SK-N-SH treated with all-trans-retinoic acid at 6 μM for 48 hours (cell line): ENCODE measurements around the gene RBBP4.

ENCODE experiments used
- ATAC-seq: fragments of 200-7000 bp; cut with Tn5 transposase; 3 replicates; pipeline ENCODE4 v1.9.1; 2020; ENCODE audit warnings: mild to moderate bottlenecking, moderate library complexity
- ARNTL ChIP-seq: fragments of 450-650 bp; formaldehyde crosslinking; IDR thresholded peaks from 2 replicates; pipeline ENCODE4 v1.5.0; 2020; ENCODE audit warnings: low read depth, mild to moderate bottlenecking, moderate library complexity, borderline replicate concordance
- CSDC2 ChIP-seq: fragments of 250-450 bp; sonication (Bioruptor Pico); IDR thresholded peaks from 2 replicates; pipeline ENCODE4 v1.5.0; 2020; ENCODE audit warnings: mild to moderate bottlenecking, moderate library complexity
- ESRRG ChIP-seq: fragments of 250-450 bp; sonication (Bioruptor Pico); IDR thresholded peaks from 2 replicates; pipeline ENCODE4 v1.6.1; 2021; ENCODE audit warnings: mild to moderate bottlenecking
- GLIS3 ChIP-seq: fragments of 250-450 bp; sonication (Bioruptor Pico); IDR thresholded peaks from 2 replicates; pipeline ENCODE4 v1.5.0; 2020; ENCODE audit warnings: mild to moderate bottlenecking, moderate library complexity
- ISL1 ChIP-seq: fragments of 250-450 bp; sonication (Bioruptor Pico); IDR thresholded peaks from 2 replicates; pipeline ENCODE4 v2.1.2; 2022; ENCODE audit warnings: mild to moderate bottlenecking, moderate library complexity
- SNAI2 ChIP-seq: fragments of 250-450 bp; sonication (Bioruptor Pico); IDR thresholded peaks from 2 replicates; pipeline ENCODE4 v1.5.0; 2020; ENCODE audit warnings: mild to moderate bottlenecking, moderate library complexity
- TCF4 ChIP-seq: fragments of 250-450 bp; sonication (Bioruptor Pico); IDR thresholded peaks from 2 replicates; pipeline ENCODE4 v1.8.0; 2021; ENCODE audit warnings: mild to moderate bottlenecking, moderate library complexity, borderline replicate concordance
- TOX ChIP-seq: fragments of 250-450 bp; sonication (Bioruptor Pico); IDR thresholded peaks from 2 replicates; pipeline ENCODE4 v1.8.0; 2021; ENCODE audit warnings: mild to moderate bottlenecking, moderate library complexity, borderline replicate concordance
- ZC3H10 ChIP-seq: fragments of 250-450 bp; sonication (Bioruptor Pico); IDR thresholded peaks from 2 replicates; pipeline ENCODE4 v1.5.1; 2021; ENCODE audit warnings: mild to moderate bottlenecking, moderate library complexity
- ZFP3 ChIP-seq: fragments of 250-450 bp; sonication (Bioruptor Pico); IDR thresholded peaks from 2 replicates; pipeline ENCODE4 v1.5.0; 2020; ENCODE audit warnings: mild to moderate bottlenecking, moderate library complexity
- ZFP30 ChIP-seq: fragments of 450-650 bp; formaldehyde crosslinking; IDR thresholded peaks from 2 replicates; pipeline ENCODE4 v1.5.0; 2022; ENCODE audit warnings: mild to moderate bottlenecking, moderate library complexity
- ZNF565 ChIP-seq: fragments of 450-650 bp; formaldehyde crosslinking; conservative IDR thresholded peaks from 2 replicates; pipeline ENCODE4 v1.5.0; 2020; ENCODE audit warnings: low read depth, mild to moderate bottlenecking, moderate library complexity
- ZNF70 ChIP-seq: fragments of 450-650 bp; formaldehyde crosslinking; IDR thresholded peaks from 2 replicates; pipeline ENCODE4 v1.5.0; 2020; ENCODE audit warnings: mild to moderate bottlenecking, moderate library complexity
- TF ChIP-seq, protein P1 (sequence below): fragments of 250-450 bp; sonication (Bioruptor Pico); IDR thresholded peaks from 2 replicates; pipeline ENCODE4 v1.8.0; 2020; ENCODE audit warnings: mild to moderate bottlenecking, moderate library complexity, borderline replicate concordance
- TF ChIP-seq, protein P2 (sequence below): fragments of 250-450 bp; sonication (Bioruptor Pico); IDR thresholded peaks from 2 replicates; pipeline ENCODE4 v1.5.1; 2021; ENCODE audit warnings: mild to moderate bottlenecking, moderate library complexity
- TF ChIP-seq, protein P3 (sequence below): fragments of 250-450 bp; sonication (Bioruptor Pico); IDR thresholded peaks from 2 replicates; pipeline ENCODE4 v1.5.1; 2020; ENCODE audit warnings: low read depth, mild to moderate bottlenecking, moderate library complexity
- TF ChIP-seq, protein P4 (sequence below): fragments of 250-450 bp; sonication (Bioruptor Pico); IDR thresholded peaks from 2 replicates; pipeline ENCODE4 v1.5.0; 2020; ENCODE audit warnings: mild to moderate bottlenecking, moderate library complexity

RBBP4 gene

DNA sequence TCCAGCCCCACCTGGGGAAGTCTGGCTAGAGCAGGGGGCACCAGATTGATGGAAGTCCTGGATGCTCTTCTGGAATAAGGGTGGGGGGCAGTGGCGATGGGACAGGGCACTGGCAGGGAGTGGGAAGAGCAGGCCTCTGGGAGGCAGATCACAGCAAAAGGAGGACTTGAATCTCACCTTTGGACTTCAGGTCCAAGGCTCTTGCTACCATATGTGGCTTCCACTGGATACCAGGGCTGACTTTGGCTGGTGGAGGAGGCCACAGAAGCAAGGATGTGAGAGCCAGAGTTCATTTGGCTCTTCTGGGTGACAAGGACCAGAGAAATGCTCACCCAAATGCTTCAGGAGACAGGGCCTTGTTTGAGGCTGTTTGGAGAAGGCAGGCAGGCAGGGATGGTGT is 67.5 kb downstream of the RBBP4 start:
- TF ChIP-seq, protein P1, sequence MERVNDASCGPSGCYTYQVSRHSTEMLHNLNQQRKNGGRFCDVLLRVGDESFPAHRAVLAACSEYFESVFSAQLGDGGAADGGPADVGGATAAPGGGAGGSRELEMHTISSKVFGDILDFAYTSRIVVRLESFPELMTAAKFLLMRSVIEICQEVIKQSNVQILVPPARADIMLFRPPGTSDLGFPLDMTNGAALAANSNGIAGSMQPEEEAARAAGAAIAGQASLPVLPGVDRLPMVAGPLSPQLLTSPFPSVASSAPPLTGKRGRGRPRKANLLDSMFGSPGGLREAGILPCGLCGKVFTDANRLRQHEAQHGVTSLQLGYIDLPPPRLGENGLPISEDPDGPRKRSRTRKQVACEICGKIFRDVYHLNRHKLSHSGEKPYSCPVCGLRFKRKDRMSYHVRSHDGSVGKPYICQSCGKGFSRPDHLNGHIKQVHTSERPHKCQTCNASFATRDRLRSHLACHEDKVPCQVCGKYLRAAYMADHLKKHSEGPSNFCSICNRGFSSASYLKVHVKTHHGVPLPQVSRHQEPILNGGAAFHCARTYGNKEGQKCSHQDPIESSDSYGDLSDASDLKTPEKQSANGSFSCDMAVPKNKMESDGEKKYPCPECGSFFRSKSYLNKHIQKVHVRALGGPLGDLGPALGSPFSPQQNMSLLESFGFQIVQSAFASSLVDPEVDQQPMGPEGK (CRISPR knock-in tag), result no peak
- no peak for TF ChIP-seq ZNF565 (CRISPR knock-in tag)
- TF ChIP-seq ZC3H10, result no peak
- no peak for TF ChIP-seq TCF4 (CRISPR knock-in tag)
- no peak for TF ChIP-seq ZFP30 (CRISPR knock-in tag)
- no peak for TF ChIP-seq GLIS3
- no peak for TF ChIP-seq SNAI2 (CRISPR knock-in tag)
- TF ChIP-seq, protein P2, sequence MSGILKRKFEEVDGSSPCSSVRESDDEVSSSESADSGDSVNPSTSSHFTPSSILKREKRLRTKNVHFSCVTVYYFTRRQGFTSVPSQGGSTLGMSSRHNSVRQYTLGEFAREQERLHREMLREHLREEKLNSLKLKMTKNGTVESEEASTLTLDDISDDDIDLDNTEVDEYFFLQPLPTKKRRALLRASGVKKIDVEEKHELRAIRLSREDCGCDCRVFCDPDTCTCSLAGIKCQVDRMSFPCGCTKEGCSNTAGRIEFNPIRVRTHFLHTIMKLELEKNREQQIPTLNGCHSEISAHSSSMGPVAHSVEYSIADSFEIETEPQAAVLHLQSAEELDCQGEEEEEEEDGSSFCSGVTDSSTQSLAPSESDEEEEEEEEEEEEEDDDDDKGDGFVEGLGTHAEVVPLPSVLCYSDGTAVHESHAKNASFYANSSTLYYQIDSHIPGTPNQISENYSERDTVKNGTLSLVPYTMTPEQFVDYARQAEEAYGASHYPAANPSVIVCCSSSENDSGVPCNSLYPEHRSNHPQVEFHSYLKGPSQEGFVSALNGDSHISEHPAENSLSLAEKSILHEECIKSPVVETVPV (CRISPR knock-in tag), result no peak
- TF ChIP-seq TOX (CRISPR knock-in tag), result no peak
- no peak for TF ChIP-seq ZNF70 (CRISPR knock-in tag)
- TF ChIP-seq, protein P3, sequence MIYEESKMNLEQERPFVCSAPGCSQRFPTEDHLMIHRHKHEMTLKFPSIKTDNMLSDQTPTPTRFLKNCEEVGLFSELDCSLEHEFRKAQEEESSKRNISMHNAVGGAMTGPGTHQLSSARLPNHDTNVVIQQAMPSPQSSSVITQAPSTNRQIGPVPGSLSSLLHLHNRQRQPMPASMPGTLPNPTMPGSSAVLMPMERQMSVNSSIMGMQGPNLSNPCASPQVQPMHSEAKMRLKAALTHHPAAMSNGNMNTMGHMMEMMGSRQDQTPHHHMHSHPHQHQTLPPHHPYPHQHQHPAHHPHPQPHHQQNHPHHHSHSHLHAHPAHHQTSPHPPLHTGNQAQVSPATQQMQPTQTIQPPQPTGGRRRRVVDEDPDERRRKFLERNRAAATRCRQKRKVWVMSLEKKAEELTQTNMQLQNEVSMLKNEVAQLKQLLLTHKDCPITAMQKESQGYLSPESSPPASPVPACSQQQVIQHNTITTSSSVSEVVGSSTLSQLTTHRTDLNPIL (CRISPR knock-in tag), result no peak
- TF ChIP-seq ISL1 (CRISPR knock-in tag), result no peak
- TF ChIP-seq, protein P4, sequence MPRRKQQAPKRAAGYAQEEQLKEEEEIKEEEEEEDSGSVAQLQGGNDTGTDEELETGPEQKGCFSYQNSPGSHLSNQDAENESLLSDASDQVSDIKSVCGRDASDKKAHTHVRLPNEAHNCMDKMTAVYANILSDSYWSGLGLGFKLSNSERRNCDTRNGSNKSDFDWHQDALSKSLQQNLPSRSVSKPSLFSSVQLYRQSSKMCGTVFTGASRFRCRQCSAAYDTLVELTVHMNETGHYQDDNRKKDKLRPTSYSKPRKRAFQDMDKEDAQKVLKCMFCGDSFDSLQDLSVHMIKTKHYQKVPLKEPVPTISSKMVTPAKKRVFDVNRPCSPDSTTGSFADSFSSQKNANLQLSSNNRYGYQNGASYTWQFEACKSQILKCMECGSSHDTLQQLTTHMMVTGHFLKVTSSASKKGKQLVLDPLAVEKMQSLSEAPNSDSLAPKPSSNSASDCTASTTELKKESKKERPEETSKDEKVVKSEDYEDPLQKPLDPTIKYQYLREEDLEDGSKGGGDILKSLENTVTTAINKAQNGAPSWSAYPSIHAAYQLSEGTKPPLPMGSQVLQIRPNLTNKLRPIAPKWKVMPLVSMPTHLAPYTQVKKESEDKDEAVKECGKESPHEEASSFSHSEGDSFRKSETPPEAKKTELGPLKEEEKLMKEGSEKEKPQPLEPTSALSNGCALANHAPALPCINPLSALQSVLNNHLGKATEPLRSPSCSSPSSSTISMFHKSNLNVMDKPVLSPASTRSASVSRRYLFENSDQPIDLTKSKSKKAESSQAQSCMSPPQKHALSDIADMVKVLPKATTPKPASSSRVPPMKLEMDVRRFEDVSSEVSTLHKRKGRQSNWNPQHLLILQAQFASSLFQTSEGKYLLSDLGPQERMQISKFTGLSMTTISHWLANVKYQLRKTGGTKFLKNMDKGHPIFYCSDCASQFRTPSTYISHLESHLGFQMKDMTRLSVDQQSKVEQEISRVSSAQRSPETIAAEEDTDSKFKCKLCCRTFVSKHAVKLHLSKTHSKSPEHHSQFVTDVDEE (CRISPR knock-in tag), result no peak
- ATAC-seq, result no peak

DNA sequence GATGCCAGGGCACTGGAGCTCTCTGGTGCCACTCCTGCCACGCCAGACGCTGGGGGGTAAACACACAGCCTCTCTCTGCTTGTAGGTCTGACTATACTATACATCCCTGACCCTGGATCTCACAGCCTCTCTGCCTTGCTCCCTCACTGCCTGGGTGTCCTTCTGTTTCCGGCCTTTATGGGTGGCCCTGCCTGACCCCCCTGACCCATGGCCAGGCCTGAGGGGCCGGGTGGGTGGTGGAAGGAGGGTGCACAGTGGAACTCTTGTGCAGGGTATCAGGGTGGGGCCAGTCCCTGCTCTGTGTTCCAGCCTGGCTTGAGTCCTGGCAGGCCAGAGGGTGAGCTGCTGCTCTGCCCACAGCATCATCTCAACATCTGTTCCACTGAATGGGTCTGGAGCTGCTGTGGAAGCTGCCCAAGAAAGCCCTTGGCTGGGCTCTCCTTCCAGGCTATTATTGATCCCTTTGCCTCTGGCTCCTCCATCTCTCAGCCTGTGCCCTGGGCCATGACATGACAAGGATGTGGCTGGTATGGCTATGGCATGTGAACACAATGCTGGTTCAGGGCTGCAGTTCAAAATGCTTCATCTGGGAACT is 68.8 kb downstream of the RBBP4 start:
- no peak for TF ChIP-seq SNAI2 (CRISPR knock-in tag)
- TF ChIP-seq ZFP30 (CRISPR knock-in tag), result no peak
- no peak for TF ChIP-seq CSDC2 (CRISPR knock-in tag)
- no peak for TF ChIP-seq TCF4 (CRISPR knock-in tag)
- TF ChIP-seq, protein P1 (CRISPR knock-in tag), result no peak
- TF ChIP-seq ZFP3, result no peak
- TF ChIP-seq ARNTL (CRISPR knock-in tag), result no peak
- TF ChIP-seq ZC3H10, result no peak
- TF ChIP-seq ESRRG (CRISPR knock-in tag), result no peak
- TF ChIP-seq, protein P4 (CRISPR knock-in tag), result no peak
- ATAC-seq, result no peak
